Stimulated activated CD8-positive, alpha-beta memory T cell treated with anti-CD3 and anti-CD28 coated beads, Interleukin-12 subunit alpha, Interleukin-12 subunit beta, amount 100 ng/mL, for 4 hours (primary cell): ENCODE results near the gene CEL.

Experiments
- DNase-seq: peaks from one replicate; pipeline ENCODE4 v3.0.0-alpha.2; 2020; ENCODE audit warnings: low read depth

Gene CEL

DNA sequence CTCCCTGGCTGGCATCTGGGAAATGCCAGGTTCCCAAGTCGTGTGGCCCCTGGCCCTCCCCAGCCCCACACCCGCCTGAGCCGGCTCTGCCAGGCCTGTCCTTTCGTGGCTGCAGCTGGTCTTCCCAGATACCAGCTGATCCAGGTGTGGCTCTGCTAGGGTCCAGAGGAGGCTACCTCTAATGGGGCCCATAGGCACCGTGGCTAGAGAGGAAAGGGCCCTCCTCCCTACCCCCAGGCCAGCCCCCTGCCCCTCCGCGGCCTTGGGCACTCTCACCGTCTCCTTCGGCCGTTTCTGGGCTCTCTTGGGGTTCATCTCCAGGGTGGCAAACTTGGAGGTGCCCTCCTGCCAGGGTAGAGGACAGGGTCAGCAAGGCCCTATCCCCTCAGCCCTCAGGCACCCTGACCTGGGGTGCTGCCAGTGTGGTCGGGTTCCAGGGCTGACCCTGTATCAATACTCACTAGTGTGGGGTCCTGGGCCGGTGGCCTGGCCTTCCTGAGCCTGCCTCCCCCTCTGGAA is 42.3 kb downstream of the CEL start:
- DNase-seq = no peak

- no peak for DNase-seq
Observed at GRCh38 chr9:133104718-133105460, 43.1 kb downstream of the CEL start.

DNA sequence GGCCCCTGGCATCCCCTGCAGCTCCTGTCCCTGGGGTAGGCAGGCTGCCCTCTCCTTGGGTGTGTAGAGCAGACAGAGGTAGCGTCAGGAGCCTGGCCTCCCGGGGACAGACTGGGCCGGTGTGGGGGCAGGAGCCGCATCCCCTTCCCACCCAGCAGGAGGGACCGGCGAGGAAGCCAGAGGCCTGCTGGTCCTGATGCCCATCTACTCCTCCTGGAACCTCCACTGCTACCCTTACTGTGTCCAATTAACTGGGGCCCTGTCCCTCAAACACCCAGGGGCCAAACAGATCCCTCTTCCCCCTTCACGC is 43.6 kb downstream of the CEL start:
- no peak for DNase-seq

GRCh38 chr9:133106511-133107244 is 44.9 kb downstream of the CEL start:
- no peak for DNase-seq

DNA sequence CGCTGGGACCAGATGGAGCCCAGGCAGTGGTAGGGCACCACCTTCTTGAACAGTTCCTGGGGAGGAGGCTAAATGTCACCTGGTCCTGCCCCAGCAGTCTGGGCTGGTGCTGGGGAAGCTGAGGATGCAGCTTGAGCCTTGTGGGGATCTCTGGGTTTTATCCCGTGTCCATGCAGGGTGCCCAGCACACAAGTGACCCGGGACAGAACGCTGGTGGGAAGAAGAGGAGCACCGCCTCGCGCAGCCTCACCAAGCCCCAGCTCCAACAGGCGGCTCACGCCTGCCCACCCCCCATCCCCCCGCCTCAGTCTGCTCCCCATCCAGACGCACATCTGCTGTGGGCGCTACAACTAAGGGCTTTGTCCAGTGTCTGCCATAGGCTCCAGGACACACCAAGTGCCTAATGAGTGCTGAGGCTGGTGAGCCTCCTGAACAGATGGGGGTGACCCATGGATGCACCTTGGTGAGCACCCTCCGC is 45.5 kb downstream of the CEL start:
- no peak for DNase-seq

DNA sequence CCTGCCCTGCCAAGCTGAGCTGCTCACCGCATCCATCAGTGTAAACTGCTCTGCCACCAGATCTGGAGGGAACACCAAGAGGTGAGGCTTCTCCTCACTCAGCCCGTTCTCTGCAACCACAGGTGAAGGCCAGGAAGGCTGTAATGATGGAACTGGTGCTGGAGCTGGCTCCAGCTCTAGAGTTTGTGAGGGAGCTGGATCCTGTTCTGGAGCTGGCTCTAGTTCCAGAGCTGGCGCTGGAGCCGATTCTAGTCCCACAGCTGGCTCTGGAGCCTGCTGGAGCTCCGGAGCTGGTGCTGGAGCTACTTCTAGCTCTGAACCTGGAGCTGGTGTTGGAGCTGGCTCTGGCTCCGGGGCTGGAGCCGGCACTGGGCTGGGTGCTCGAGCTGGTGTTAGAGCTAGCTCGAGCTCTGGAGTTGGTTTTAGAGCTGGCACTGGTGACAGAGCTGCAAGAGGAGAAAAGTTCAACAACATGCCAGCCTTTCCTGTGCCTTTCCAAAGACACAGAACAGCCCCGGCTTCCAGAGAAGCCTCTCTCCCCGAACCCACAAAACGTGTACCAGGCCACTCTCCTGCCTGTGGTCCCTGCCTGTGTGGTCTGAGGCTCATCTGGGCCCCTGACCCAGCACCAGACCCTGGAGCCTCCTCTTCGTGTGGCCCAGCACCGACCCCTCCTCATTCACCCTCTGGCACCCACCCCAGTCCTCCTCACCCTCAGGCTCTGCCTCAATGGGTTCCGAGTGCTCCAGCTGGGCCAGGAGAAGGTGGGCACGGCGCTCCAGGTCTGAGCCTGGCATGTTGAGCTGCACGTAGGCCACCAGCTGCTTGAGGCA is 46.4 kb downstream of the CEL start:
- DNase-seq = no peak

DNA sequence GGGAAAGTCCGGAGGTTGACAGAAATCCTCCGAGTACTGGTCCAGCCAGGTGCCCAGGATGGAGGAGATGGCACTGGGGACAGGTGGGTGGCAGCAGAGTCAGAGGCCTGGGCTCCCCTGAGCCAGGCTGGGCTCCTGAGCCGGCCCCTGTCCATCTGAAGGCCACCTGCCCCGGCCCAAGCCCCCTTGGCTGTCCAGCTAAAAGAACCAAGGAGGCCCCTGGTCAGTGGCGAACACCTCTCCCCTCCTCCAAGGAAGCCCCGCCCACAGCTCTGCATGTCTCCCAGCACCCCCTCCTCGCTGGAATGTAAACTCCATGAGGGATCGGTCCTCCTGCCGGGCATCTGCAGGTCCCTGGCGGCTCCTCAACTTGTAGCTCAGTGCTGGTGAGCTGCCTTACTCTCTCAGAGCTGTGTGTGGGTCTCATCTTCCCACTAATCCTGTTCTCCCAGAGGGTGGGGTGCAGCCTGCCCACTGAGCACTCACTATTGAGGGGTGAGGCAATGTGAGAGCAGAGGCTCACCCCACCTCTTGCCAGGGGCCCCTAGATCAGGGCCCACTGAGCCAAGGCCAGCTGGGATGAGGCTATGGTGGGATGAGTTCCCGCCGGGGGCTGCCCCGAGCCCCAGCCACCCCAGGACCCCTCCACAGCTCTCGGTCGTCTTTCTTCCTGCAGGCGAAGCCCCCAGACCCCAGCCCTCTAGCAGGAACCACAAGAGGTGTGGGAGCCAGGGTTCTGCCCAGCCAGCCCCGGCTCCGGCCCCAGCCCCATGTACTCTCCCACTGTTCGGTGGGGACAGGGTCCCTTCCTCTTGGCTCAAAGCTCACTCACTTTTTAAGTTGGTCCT is 47.2 kb downstream of the CEL start:
- DNase-seq = no peak

GRCh38 chr9:133109931-133110650 is 48.3 kb downstream of the CEL start:
- no peak for DNase-seq

DNA sequence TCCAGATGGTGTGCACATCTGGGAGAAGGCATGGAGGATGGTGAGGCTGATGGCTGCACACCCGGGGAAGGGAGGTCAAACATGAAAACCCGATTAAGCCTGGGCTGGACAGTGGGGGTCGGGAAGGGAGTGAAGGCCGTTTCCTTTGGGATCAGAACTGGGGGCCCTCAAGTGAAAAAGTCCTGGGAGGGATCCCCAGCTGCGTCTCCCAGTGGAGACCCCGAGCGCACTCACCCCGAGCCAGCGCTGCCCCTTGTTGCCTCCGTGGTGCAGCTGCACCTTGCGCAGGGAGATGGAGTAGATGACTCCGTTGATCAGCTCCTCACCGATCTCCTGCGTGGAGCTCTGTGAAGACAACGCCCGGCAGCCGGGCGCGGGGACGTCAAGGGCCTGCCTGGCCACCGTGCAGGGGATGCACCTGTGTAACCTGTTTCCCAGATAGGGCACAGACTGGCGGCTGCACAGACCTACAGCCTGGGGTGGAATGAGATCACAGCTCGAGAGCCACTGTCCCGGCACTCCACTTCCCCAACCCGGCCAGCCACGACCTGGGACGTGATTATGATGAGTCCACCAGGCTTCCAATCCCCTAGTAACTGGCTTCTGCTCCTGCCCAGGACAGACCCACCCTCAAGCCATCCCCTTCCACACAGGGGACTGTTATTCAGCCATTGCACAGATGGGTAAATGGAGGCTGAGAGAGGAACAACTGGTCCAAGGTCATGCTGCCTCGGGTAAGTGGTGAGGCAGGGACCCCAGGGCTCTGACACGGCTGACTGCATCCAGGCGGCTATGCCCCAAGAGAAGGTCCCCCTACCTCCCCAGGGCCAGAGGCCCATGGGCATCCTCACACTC is 50.3 kb downstream of the CEL start:
- DNase-seq = no peak

DNA sequence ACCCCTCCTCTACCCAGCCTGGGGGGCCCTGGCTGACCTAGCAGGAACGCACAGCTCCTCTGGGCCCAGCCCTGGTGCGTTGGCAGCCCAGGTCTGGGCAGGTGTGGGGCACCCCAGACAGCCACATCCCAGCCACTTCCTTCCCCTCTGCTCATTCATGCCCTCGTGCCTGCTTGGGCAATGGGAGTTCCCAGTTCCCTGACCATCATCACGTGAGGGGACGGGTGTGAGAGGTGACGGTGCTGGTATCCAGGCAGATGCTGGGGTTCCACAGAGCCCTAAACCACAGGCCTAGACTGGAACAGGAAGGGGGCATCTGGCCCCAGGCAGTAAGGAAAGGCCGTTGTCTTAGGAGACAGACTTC is 50.9 kb downstream of the CEL start:
- no peak for DNase-seq

DNA sequence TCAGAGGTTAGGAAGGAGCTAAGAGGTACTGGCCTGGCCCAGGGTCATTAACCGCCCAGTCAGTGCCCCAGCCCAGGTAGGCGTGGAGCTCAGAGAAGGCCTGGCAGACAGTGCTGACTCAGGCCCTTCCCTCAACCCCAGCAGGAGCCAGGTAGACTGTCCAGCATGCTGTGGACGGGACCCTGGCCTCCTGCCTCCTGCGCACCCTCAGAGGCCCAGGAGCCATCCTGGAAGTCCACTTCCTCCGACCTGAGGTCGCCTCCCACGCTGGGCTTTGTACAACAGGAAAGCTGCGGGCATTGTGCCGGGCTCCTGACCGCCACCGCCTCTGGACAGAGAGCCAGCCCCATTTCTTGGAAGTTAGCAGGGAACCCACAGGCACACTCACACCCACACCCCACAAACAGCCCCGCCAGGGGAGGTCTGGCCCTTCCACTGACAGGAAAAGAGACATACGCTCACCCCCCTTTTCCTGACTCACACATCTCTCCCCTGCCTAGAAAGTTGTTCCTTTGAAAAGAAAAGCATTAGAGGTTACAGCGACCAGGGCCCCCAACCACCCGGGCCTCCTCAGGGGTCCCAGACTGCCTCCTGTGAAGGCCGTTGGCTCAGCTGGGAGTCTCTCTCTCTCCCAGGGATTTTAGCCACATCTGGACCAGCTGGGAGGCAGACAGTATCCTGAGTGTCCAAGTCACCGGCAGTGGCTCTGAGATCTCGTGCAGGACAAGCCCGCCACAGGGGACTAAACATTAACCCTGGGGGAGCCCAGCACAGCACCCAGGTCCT is 51.6 kb downstream of the CEL start:
- no peak for DNase-seq

- DNase-seq = no peak
Observed at GRCh38 chr9:133113949-133114885, 52.4 kb downstream of the CEL start.

DNA sequence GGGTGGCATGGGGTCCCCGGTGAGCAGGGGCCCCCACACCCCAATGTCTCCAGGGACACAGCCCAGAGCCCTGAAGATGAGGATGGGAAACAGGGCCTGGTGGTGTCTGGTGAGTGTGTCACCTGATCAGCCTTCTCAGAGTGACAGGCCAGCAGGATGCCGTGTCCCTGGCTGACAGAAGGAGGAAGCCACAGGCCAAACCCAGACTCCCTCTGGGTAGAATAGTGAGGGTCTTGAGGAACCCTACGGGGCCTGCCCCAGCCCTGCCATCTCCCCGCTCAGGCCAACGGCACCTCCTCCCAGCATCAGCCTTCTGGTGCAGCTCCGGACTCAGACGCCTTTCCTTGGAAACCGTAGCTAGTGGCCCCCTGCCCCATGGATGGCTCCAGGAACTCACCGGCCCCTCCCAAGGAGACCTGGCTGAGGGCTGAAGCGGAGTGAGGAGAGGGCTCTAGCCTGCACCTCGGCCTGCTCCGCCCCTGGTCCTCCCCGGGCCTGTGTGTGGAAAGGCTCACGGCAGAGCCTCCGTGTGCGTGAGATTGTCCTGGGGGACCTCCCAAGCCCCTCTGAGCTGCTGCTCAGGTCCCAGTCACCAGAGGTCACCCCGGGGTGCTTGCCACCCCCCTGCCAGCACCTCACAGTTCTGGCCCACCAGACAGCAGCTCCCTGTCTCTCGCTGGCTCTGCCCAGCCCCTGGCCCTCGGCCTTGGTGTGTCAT is 53.3 kb downstream of the CEL start:
- DNase-seq = no peak

DNA sequence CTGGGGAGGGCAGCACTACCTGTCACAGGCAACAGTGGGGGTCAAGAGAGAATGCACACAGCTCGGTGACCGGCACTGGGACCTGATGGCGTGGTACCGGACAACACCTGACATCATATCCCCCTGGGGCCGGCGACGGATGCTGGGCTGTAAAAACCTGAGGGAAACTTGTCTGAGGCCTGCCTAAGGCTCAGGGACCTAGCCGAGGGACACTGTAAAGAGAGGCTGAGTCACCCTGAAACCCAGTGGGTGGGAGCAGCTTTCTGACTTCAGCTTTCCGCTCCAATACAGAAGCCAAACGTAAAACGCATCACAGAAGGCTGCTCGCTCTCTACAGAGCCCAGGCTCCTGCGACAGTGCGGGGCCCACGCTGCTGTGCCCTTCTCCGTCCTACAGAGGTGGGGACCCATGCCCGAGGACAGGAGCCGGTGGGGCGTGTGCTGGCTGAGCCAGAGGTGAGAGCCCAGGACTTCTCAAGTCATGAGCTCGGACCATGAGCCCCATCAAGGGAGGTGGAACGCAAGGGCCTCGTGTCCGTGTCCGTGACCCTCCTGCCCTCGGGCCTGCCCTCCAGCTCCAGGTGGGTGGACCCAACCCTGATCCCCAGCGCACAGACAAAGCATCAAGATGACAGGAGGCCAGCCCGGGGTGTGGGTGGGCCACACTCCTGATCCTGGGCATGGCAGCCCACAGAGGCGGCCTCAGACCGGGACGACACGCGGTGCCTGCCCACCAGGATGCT is 54.0 kb downstream of the CEL start:
- DNase-seq = no peak

GRCh38 chr9:133116346-133117231 is 54.8 kb downstream of the CEL start:
- DNase-seq = no peak
